Posterior vena cava (tissue), 2 donors: ENCODE data around the gene C12orf42. TPM values are rescaled to one million over a fixed set of nuclear protein-coding genes. Genes with fewer than 3 reads are reported as not detected.

Source experiments
- DNase-seq: peaks from one replicate; pipeline ENCODE4 v3.0.0-alpha.2; 2020; ENCODE audit warnings: low spot score
- intact Hi-C, 2 donors: fragments of 100-400 bp; cut with DNase I; formaldehyde crosslinking; loops; one replicate each; pipeline versions ENCODE4 v1.14.1 to v1.14.2; 2022 to 2023
- total RNA-seq, 2 donors: library from RNA; stranded (reverse); fragmentation: NEBNext Ultra II Directional; extraction: Animal tissue kit (Norgen Biotek cat#: 25700); gene quantifications; one replicate each; pipeline ENCODE4 v1.2.1, GENCODE V29; 2021
- donor health status: DM: yes; HTN: yes; CAD: no.
- donor health status: DM: yes; HTN: yes; CAD: no.

The C12orf42 gene
- total RNA-seq, 2 donors from 2014 or later = not detected

- intact Hi-C loops = no loop called here
- no peak for DNase-seq
Observed at GRCh38 chr12:103308396-103308795, 187.4 kb downstream of the C12orf42 start.

GRCh38 chr12:103303484-103303883 lies 192.3 kb downstream of the C12orf42 start:
- intact Hi-C loops = no loop called here
- DNase-seq = no peak

DNA sequence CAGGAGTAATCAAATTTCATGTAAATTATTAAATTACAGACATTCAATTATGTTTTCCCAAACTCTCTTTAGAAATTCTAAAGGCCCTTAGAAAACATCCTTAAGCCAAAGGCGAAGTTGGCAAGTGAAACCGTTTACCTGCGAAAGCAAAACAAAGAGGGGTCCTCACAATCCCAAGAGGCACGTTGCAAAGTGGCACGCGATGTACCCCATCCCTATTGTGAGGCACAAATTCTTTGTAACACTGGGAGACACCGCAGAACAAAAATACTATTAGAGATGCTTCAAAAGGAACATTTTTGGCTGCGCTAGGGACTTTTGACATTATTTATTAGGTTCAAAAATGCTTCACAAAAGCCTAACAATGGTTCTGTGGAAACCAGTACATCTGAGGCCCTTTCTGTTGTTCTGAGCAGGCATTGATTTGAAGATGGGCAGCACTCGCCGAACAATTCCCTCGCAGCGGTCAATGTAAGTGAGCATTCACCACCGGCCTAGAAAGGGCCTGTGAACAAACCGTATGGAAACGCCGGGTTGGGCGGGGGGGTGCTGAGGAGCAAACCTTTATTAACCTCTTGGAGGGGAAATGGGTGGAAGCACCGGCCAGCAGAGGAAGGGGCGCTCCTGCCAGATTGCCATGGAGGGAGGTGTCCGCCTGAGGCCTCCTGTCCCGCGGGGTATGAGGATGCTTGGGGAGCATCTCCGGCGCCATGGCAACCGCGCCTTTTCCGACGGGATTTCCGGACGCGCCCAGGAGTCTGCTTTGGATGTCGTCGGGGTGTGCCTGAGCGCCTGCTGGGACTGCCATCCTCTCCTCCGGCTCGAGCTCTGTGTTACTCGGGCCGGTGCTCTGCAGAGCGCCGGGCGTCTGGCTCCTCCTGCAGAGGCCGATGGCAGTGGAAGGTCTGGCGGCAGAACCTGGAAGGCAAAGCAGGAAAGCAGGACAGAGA lies 193.9 kb downstream of the C12orf42 start:
- no peak for DNase-seq
- intact Hi-C loops = no loop called here

GRCh38 chr12:103288016-103288415 lies 207.8 kb downstream of the C12orf42 start:
- no peak for DNase-seq
- intact Hi-C loops = no loop called here

DNA sequence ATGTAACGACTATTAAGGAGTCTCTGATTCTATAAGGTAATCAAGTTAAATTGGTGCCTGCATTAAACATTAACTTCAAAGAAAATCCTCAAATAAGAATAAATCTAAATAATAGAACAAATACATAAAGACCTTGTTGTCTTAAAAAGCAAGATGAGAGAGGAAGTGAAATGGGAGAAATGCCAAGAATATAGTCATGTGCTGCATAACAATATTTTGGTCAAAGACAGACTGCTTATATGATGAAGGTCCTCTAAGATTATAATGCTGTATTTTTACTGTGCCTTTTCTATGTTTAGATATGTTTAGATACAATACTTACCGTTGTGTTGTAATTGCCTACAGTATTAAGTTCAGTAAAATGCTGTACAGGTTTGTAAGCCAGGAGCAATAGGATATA lies 213.6 kb downstream of the C12orf42 start:
- intact Hi-C loops = no loop called here

DNA sequence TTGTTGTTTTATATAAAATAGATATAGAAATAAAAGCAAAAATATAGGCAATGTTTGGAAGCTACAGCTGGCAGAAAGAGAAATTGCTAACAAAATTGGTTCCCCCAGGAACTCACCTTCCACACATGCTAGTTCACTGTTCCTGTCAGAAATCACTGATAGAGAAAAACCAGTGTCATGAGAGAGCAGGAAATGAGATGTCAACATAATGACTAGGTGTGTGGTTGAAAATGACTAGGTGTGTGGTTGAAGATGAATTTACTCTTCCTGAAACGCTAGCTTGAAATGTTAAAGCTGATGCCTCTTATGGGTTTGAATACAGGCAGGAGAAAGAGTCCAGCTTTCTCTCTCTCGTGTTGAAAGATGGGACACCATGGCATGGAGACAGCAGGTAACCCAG lies 216.3 kb downstream of the C12orf42 start:
- intact Hi-C loops = no loop called here
- no peak for DNase-seq

More for the DNA sequence above, 213.6 kb downstream of the C12orf42 start:
- no peak for DNase-seq

- no peak for DNase-seq
Observed at GRCh38 chr12:103278329-103278728, 217.4 kb downstream of the C12orf42 start.

DNA sequence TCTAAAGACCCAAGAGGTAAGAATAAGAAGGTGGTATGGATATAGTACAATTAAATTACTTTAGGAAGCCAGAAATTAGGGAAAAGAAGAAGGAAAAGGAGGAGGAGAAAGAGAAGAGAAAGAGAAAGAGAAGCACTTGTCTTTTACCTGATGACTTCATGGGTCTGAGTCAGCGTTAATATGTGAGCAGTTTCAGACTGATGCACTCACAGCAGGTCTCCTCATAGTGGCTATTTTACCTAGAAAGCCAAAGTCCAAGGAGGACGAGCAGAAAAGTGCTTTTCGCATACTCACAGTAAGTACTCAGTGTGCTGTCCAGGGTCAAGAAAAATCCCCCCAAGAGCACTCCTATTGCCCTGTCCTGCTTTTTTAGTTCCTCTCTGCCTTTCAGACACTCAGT lies 222.1 kb downstream of the C12orf42 start:
- intact Hi-C loops = no loop called here

More at GRCh38 chr12:103278329-103278728, 217.4 kb downstream of the C12orf42 start:
- intact Hi-C loops = no loop called here

DNA sequence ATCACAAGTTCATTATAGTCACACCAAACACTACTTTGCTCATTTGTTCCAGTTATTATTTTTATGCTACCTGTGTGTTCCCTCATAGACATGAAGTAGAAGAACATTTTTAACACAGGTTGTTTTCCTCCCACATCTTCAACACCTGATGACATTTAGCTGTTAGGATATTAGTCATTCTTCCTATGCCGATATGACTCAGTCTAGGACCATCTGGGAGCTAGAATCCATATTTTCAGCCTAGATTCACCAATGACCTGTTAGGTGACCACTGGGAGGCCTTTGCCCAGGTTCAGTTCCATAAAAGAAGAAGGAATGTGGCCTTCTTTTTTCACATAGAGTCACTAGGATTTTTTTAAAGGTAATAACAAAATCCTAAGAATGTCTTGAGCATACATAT lies 222.8 kb downstream of the C12orf42 start:
- intact Hi-C loops = no loop called here
- DNase-seq = no peak

More for the DNA sequence above, 222.1 kb downstream of the C12orf42 start:
- DNase-seq = no peak

GRCh38 chr12:103269946-103270345 lies 225.8 kb downstream of the C12orf42 start:
- intact Hi-C loops = no loop called here

DNA sequence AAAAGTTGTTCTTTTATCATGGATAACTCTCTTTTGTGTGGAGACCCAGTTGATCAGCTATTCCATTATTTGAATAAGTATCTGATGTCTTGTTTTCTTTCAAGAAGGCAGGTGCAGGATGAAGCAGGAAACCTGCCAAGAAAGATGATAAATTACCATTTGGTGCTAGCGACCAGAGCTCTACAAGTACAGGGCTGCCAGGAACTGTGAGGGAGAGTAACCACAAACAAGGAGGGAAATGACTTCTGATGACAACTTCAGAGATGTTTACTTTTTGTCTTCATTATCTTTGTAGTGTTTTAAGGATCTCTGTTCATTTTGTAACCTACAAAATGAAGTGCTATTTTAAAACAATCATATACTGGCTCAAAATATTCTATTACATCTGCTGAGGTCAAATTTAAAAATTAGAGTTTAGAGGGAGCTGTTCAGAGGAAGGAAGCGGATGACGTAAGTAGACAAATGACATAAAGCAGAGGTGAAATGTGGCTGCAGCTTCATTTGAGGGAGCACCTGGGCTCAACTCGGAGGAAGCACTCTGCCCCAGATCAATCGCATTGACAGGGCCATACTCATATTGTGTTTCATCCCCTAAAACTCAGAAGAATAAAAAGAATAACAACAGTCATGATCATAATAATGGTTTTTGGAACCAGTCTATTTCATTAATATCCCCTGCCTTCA lies 226.8 kb downstream of the C12orf42 start:
- DNase-seq = no peak
- intact Hi-C loops = no loop called here

More at GRCh38 chr12:103269946-103270345, 225.8 kb downstream of the C12orf42 start:
- DNase-seq = no peak

- intact Hi-C loops = no loop called here
- no peak for DNase-seq
Observed at GRCh38 chr12:103257763-103258162, 238.0 kb downstream of the C12orf42 start.

Other genes starting within 250 kb of the C12orf42 start
- 1 to 10 TPM in 1 of 2 donors, under 1 TPM in 1; 0.46 to 1.2 TPM for gene STAB2, start 91.3 kb upstream of the C12orf42 start, total RNA-seq